ENCODE results near the gene MYO1G. TPM values are rescaled to one million over a fixed set of nuclear protein-coding genes. Genes with fewer than 3 reads are reported as not detected.

MYO1G gene
- total RNA-seq, 1 experiment from 2014 or later: 0.57 TPM

GRCh38 chr7:44976746-44977196 is 2.0 kb downstream of the MYO1G start:
- Histone ChIP-seq H2BK15ac (ENCODE audit: low read depth, low read length) (no peak overlapping the region), H2BK120ac (ENCODE audit: low read depth, low read length, poor library complexity, severe bottlenecking) (no peak overlapping the region), H3K23ac (ENCODE audit: insufficient read length, low read depth, low read length) (no peak overlapping the region), H2BK5ac (ENCODE audit: insufficient read length, low read length) (no peak overlapping the region), H2BK20ac (ENCODE audit: low read depth, low read length, poor library complexity, severe bottlenecking) (no peak overlapping the region), H3K4me2 (ENCODE audit: insufficient read depth, insufficient read length, low read length) (no peak overlapping the region), H3K27ac (ENCODE audit: insufficient read length, low read depth, low read length) (no peak overlapping the region), H3T11ph (ENCODE audit: low read length) (no peak overlapping the region), H3K18ac (ENCODE audit: insufficient read length, low read depth, low read length) (no peak overlapping the region), H3K9ac (ENCODE audit: extremely low read depth, insufficient read length, low read length) (no peak overlapping the region), H3K4ac (ENCODE audit: low read depth, low read length) (no peak overlapping the region), H3K79me2 (ENCODE audit: insufficient read depth, low read length) (no peaks in the 10 kb centered on the region), H2BK12ac (ENCODE audit: insufficient read length, low read depth, low read length) (no peak overlapping the region), H3K9me3 (ENCODE audit: control insufficient read depth, low read depth, low read length) (no peaks in the 10 kb centered on the region), H2AFZ (ENCODE audit: low read length) (no peak overlapping the region), H3K4me1 (ENCODE audit: insufficient read depth, low read length) (no peaks in the 10 kb centered on the region), H3K27me3 (ENCODE audit: insufficient read depth, low read length) (no peaks in the 10 kb centered on the region), H3K23me2 (ENCODE audit: insufficient read length, low read depth, low read length, poor library complexity, severe bottlenecking) (no peaks in the 10 kb centered on the region), H3K14ac (ENCODE audit: insufficient read depth, low read length) (no peak overlapping the region), H4K5ac (ENCODE audit: insufficient read length, low read depth, low read length) (no peak overlapping the region), H4K91ac (ENCODE audit: insufficient read length, low read depth, low read length) (no peak overlapping the region), H4K20me1 (ENCODE audit: control insufficient read depth, insufficient read depth, insufficient read length) (no peaks in the 10 kb centered on the region), H4K8ac (replicated peaks; ENCODE audit: insufficient read length, low read depth, low read length) (no peak overlapping the region), H2AK5ac (ENCODE audit: insufficient read length, low read length) (no peak overlapping the region), H3K79me1 (ENCODE audit: insufficient read depth, low read depth, low read length, poor library complexity, severe bottlenecking) (no peaks in the 10 kb centered on the region), H3K56ac (ENCODE audit: insufficient read length, low read depth, low read length) (no peak overlapping the region)
- H3K27ac Mint-ChIP-seq: no peak overlapping the region
- H3K9me3 Mint-ChIP-seq: no peaks in the 10 kb centered on the region; a peak in 1 of 5 replicates
- no peak for DNase-seq
- no peaks in the 10 kb centered on the region; the same call in 1 of the 2 replicates for H3K27me3 Mint-ChIP-seq (ENCODE audit: low read depth)
- no peak overlapping the region for H3K4me3 Mint-ChIP-seq
- H3K36me3 Mint-ChIP-seq (ENCODE audit: insufficient read depth in 1 of 3, low read depth in 3 of 3): peaks cover 0 to 32% (median 2%) of the 10 kb centered on the region in 3 experiments; a peak in 5 of 7 replicates
- WGBS (ENCODE audit: extremely low coverage, insufficient read length, low lambda C conversion rate): no CpG with 5 or more reads among the region's 17 CpGs
- no peaks in the 10 kb centered on the region for H3K4me1 Mint-ChIP-seq
- no peak for TF ChIP-seq CTCF (conservative IDR thresholded peaks at IDR 0.05)

Data from H9 (cell line).